GM18498 (cell line): ENCODE data around the gene GET3.

Source experiments
- ATAC-seq: cut with Tn5 transposase; IDR thresholded peaks from one replicate; pipeline ENCODE4 v1.9.1; 2021; ENCODE audit warnings: mild to moderate bottlenecking, moderate library complexity; ENCODE audit not compliant: unreplicated experiment

Gene GET3

GRCh38 chr19:12750851-12751250 lies 13.6 kb downstream of the GET3 start:
- no peak for ATAC-seq

DNA sequence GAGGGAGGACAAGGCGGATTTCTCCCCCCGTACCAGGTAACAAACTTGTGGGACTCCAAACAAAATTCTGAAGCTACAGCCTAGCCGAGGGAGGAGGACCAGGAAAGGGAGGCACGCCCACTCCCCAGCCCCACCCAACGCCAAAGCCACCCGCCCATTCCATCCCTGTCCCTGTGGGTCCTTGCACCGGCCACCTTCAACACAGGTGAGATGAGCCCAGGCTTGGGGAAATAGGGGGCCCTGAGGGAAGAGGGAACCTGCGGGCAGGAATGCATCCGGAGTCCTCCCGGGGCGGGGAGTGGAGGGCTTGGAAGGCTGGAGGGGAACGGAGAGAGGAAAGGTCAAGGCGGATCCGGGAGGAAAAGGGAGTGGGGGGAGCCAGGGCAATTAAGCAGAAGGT lies 14.3 kb downstream of the GET3 start, which contains the start of gene BEST2:
BEST2 (plus strand) TSS at position 157 of the 400 bp plus-strand sequence. CDS start 802 bp downstream, outside the sequence.
- ATAC-seq = no peak

GRCh38 chr19:12752056-12752781 lies 14.9 kb downstream of the GET3 start:
- ATAC-seq = no peak

GRCh38 chr19:12754465-12755196 lies 17.3 kb downstream of the GET3 start:
- ATAC-seq = no peak

DNA sequence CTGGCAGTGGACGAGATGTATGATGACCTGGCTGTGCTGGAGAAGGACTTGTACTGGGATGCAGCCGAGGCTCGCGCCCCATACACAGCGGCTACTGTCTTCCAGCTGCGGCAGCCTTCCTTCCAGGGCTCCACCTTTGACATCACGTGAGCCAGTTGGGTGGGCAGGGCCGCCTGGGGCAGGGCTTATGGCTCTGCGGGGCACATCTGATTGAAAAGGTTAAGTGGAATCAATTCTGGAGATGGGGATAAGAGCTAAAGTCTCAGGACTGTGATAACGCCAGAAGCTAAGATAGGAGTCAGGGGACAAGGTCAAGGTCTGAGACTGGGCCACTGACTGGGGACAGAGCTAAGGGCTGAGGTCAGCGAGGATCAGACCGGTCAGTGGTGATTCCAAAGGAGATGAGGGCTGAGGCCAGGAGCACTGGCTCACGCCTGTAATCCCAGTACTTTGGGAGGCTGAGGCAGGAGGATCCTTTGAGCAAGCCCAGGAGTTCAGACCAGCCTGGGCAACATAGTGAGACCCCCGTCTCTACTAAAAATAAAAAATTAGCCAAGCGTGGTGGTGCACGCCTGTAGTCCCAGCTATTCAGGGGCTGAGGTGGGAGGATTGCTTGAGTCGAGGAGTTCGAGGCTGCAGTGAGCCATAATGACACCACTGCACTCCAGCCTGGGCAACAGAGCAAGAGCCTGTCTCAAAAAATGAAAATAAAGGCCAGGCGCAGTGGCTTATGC lies 19.0 kb downstream of the GET3 start:
- ATAC-seq = no peak

DNA sequence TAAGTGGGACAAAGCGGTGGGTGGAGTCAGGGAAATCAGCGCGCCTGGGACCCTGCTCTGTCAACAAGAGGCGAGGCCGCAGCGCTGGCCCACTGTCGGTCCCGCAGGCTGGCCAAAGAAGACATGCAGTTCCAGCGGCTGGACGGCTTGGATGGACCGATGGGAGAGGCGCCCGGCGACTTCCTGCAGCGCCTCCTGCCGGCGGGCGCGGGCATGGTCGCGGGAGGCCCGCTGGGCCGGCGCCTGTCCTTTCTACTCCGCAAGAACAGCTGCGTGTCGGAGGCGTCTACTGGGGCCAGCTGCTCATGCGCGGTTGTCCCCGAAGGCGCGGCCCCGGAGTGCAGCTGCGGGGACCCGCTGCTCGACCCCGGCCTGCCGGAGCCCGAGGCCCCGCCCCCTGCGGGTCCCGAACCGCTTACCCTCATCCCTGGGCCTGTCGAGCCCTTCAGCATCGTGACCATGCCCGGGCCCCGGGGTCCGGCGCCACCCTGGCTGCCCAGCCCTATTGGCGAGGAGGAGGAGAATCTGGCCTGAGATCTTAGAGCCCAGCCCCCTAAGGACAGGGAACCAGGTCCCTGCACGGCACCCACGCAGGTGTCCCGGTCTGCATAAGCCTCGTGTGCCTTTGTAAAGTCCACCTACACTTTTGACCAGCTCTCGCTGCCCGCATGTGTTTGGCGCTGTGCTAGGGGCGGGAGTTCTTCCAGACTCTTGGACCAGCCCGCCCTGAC lies 20.4 kb downstream of the GET3 start:
- no peak for ATAC-seq

- ATAC-seq = no peak
Measured at GRCh38 chr19:12759686-12760085, 22.4 kb downstream of the GET3 start.

DNA sequence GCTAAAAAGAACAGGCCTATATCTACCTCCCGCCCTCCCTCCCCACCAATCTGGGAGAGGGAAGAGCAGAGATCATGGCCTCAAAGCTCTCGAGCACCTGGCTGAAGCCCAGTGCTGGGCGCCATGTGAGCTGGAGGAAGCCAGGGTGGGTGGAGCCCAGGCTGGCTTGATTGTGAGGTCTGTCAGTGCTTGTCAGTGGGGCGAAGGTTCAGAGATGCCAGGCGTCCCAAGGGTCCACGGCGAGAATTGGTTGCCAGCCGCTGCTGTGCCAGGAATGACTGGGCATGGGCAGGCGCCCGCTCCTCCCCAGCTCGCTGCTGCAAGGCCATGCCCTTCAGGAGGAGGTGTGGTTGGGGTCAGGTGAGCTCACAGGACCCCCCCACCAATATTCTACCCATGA lies 25.8 kb downstream of the GET3 start:
- ATAC-seq = no peak

- ATAC-seq = no peak
Measured at GRCh38 chr19:12764698-12765097, 27.4 kb downstream of the GET3 start.

DNA sequence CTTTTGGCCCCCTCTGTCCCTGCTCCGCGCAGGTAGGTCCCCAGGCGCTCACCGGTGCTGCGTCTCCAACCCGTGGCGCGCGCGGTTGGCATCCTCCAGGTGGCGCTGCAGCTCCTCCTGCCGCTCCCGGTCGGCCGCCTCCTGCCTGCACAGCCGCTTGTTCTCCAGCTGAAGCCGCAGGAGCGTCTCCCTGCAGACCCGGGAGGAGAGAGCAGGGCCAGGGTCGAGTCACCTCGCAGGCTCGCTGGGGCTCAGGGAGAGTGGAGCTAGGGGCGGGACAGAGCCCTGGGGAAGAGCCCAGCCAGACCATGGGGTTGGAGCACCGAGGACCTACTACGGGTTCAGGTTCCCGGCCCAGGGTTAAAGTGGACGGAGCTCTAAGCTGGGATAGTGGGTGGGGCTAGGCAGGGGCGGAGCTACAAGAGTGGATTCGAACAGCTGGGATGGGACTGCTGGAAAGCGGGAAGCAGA lies 28.8 kb downstream of the GET3 start:
- peak; percentile 53 for ATAC-seq

- no peak for ATAC-seq
Measured at GRCh38 chr19:12767150-12767549, 29.9 kb downstream of the GET3 start.

DNA sequence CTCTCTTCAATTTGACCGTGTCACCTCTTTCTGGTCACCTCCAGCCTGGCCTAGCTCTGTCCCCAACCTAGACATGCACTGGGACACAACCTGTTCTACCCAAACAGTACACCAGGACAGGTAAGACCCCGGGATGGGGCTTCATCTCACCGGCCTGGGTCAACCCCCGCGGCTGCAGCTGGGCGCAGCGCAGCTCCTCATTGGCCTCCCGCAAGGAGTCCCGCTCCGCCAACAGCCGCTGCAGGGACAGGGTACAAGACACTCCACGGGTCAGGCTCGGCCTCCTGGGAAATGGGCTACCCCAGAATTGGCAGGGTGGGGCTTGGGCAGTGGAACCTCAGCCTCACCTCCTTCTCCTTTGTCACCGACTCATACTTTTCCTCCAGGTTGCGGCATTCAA lies 30.4 kb downstream of the GET3 start:
- no peak for ATAC-seq

DNA sequence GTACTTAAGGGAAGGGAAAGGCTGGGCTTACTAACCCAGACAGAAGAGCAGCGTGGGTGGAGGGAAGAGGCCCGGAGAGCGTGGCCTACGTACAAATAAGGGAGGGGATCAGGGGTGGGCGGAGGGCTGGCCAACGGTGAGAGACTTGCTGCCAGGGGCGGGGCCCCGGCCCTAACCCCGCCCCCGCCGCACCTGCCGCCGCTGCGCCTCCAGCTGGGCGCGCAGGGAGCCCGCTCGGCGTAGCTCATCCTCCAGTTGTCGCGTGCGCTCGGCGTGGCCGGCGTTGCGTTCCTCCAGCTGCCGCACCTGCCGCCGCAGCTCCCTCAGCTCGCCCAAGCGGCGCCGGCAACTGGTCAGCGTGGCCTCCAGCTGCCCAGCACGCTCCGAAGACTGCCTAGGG lies 32.4 kb downstream of the GET3 start:
- ATAC-seq = no peak

- no peak for ATAC-seq
Measured at GRCh38 chr19:12770922-12771321, 33.6 kb downstream of the GET3 start.

DNA sequence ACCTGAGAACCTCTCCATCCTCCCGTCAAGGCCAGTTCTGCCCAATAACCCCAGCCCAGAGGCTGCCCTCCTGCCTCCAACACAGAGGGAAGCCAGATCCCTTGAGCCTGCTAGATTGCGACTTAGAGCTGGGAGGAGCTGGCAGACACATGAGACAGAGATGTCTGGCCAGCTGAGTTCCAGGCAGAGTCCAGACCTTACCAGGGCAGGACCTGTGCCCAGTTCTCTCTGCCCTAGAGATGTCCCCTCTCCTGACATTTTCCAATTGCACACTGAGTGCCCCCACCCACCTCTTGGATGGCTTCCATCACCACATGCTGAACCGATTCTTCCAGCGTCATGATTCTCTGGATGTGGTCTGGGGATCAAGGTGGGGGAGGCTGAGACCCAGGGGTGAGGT lies 35.0 kb downstream of the GET3 start:
- ATAC-seq = no peak

GRCh38 chr19:12773571-12773970 lies 36.3 kb downstream of the GET3 start:
- no peak for ATAC-seq

DNA sequence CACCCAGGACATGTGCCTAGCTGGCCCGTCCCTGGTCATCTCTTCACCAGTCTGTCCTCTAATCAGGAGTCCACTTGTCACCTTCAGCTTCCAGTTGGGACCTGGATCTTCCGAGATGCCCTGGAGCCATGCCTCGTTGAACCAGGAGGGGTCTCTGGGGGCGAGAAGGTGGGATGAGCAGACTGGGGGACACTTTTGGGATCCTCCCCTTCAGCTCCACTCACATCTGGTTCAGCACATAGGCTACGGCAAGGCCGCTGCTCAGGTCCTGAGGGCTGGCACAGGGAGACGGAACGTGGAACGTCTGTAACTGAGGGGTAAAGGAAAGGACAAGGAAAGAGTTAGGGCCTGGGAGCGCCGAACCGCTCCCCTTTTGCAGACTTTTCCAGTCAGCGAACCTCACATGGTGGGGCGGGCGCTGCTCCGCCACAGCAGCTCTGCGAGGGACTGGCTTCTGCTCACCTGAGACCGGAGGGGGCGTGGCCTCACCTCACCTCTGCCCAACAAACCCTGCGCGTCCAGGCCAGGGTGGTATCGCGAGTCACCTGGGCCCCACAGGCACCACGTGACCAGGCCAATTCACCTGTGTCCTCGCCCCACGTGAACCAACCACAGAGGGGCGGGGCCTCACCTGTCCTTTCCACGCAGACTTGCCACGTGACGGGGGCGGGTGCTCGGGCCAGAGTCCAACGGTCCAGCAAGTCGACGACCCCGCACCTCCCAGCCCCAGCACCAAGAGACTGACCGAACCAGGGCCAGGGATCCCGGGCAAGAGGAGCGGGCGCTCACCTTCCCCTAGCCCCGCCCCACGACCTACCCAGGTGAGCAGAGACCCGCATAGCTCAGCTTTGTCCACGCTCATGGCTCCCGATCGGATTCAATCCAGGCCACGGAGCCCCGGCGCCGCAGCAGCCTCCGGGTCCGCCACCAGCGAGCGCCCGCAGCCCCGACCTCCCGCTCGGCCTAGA lies 37.6 kb downstream of the GET3 start, which contains the start of gene HOOK2:
HOOK2 (minus strand) TSS at position 965 of the 968 bp plus-strand sequence; CDS start at position 862, 103 bp downstream.
- no peak for ATAC-seq

DNA sequence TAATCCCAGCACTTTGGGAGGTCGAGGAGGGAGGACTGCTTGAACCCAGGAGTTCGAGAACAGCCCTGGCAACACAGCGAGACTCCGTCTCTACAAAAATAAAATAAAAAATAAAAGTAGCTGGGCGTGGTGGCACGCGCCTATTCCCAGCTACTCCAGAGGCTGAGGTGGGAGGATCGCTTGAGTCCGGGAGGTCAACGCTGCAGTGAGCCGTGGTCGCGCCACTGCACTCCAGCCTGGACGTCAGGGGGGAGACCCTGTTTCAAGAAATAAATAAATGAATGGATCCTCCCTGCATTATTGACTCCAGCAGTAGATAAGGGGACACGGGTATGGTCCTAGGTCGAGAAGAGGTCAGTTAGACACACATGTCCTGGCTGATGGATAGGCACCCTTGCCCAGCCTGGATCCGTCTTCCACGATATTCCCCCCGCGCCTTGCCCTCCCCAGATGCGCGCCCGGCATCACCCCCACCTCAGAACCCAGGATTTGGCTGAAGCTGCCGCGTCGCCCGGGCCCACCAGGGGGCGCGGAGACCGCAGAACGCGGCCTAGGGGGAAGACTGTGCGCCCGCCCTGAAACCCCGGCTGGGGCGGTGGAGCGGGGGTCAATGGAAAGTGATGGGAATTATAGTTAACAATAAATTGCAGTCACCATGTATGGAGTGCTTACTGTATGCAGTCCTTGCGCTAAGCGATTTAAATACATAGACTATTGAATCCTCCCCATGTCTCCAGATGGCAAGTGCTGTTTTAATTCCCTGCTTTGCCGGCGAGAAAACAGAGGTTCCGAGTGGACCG lies 40.1 kb downstream of the GET3 start:
- ATAC-seq = no peak
